KG1 (cell line): ENCODE measurements around the gene ZNF316.
"Not testable (repeated sequence)": the region's sequence is repeated elsewhere in the genome, so short reads cannot be mapped to it uniquely, and the experiment has no call there.

Source experiments
- DNase-seq: peaks from one replicate; lab custom pipeline; 2025; lab: John Stamatoyannopoulos, UW

The ZNF316 gene

DNA sequence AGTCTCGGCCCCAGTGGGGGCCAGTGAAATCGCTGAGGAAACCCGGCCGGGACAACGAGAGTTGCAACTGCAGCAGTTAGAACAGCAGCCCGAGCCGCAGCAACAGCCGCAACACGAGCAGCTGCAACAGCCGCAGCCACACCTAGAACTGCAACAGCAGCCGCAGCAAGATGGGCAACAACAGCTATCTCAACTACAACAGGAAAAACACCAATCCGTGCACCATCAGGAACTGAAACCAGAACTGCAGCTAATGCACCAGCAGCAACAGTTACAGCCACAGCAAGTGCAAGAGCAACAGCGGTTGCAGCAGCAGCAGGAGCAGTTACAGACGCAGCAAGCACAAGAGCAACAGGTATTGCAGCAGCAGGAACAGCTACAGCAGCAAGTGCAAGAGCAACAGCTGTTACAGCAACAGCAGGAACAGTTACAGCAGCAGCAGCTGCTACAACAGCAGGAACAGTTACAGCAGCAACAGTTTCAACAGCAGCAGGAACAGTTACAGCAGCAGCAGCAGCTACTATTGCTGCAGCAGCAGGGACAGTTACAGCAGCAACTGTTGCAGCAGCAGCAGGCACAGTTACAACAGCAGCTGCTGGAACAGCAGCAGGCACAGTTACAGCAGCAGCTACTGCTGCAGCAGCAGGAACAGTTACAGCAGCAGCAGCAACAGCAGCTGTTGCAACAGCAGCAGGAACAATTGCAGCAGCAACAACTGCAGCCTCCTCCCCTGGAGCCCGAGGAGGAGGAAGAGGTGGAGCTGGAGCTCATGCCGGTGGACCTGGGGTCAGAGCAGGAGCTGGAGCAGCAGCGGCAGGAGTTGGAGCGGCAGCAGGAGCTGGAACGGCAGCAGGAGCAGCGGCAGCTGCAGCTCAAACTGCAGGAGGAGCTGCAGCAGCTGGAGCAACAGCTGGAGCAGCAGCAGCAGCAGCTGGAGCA lies 15.7 kb upstream of the ZNF316 start:
- no peak for DNase-seq

DNA sequence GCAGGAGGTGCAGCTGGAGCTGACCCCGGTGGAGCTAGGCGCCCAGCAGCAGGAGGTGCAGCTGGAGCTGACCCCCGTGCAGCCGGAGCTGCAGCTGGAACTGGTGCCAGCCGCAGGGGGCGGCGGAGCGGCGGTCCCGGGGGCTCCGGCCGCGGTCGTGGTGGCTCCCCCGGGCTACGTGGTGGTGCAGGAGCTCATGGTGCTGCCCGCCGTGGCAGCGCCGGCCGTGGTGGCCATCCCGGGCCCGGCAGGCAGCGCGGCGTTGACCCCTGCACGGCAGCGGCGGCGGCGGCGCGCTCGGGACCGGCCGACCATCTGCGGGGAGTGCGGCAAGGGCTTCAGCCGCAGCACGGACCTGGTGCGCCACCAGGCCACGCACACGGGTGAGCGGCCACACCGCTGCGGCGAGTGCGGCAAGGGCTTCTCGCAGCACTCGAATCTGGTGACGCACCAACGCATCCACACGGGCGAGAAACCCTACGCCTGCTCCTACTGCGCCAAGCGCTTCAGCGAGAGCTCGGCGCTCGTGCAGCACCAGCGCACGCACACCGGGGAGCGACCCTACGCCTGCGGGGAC lies 14.9 kb upstream of the ZNF316 start:
- no peak for DNase-seq

DNA sequence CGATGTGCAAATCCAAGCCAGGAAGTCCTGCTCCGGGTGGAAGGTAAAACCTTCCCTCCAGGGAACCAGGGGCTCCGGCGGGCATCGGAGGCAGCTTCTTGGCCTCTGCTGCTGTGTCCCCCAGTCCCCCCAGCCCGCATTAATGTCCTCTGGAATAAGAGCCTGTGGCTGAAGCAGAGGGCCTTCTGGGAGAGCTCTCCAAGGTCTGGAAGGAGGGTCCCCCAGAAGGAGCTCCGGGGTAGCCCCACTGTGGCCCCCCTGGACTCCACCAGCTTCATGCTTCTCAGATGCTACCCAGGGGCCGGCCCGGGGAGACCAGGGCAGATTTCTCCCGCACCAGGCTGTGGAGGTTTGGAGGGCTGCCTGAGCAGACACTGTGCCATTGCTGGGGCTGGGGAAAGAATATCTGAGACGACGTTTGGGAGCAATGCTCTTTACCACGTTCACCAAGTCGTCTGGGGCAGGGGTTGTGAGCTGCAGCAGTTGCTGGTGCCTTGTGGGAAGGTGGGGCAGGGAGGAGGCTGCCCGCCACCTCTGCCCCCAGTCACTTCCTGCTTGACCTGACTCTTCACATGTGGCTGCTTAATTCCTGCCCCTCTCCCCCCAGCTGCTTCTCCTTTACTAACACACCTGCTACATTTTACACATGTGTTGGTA lies 13.4 kb upstream of the ZNF316 start:
- DNase-seq, result no peak

DNA sequence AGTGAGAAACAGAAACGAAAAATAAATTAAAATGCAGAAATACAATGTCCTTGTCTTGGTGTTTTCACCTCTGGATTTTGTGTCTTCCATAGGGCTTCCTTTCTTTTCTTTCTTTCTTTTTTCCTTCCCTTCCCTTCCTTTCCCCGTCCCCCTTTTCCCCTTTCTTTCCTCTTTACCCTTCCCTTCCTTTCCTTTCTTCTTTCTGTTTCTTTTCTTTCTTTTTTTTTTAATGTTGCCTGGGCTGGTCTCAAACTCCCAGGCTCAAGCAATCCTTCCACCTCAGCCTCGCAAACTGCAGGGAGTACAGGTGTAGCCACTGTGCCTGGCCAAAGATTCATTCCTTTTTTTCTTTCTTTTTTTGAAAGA lies 12.9 kb upstream of the ZNF316 start:
- no peak for DNase-seq

DNA sequence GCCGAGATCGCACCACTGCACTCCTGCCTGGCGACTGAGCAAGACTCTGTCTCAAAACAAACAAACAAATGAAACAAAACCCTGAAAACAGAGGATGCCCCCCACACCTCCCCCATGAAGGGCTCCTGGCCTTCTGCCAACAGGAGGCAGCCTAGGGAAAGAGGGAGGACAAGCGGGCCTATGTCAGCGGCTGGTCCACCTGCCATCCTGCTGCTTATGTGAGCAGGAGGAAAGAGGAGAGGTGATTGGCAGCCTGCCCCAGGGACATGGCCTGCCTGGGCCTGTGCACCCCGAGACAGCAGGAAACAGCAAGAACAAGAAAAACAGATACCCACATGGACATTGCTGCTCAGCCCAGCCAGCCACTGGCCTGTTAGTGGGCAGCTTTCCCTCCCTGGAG lies 9.1 kb upstream of the ZNF316 start:
- no peak for DNase-seq

DNA sequence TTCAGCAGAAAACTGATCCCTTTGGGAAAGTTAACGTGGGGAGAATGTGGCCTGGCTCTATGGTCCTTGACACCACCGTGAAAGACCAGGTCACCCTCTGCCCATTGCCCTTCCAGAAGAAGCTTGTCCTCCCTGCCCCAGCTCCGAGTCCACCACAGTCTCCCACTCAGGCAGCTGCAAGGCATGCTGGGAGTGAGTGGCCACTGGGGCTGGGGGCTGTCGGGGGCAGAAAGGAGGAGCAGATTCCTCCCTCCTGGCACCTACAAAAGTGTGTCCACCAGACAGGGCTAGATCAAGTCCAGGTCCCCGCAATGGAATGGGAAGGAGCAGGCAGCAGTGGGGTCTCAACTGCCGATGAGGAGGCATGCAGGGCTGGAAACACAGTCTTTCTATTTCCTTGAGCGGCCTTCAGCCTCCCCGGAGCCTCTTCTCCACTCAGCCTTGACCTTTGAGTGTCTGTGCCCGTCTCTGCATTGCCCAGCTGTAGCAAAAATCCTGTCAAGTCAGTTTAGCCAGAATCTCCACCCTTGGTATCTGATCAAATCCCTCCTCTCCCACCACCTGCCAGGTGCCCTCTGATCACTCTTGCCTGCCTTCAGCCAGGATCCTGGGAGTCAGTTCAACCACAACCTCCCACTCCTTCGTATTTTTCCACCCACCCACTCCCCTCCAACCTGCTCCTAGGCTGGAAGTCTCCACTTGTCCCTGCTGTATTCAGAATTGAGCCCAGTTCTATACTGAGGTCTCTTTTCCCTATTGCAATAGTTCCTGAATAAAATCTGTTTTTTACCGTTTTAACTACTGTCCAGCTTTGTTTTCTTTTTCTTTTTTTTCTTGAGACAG lies 6.9 kb upstream of the ZNF316 start:
- no peak for DNase-seq

DNA sequence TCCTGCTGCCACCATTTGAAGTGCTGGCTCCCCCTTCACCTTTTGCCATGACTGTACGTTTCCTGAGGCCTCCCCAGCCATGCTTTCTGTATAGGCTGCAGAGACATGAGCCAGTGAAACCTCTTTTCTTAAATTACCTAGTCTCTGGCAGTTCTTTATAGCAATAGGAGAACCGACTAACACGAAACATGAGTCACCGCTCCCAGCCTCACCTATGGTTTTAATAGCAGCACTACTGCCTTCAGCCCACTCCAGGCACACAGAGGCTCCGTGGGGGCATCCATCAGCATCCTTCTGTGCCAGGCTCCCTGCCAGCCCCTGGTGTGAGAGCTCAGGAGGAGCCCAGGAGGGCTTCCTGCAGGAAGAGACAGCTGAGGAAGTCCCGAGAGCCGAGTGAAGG lies 5.5 kb upstream of the ZNF316 start:
- no peak for DNase-seq

DNA sequence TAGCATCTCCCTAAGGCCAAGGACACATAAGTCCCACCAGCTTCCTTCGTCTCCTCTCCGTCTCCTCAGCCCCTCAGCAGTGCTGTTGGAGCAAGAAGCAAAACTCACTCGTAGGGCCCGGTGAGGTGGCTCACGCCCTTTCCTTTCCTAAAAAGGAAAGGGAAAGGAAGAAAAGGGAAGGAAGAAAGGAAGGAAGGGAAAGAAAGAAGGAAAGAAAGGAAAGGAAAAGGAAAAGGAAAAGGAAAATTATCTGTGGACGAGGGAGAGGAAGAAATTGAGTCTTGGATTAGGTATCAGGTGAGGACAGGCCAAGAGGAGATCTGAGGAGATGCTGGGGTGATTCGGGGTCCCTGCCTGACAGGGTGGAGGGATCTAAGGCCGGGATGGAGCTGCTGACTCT lies 3.1 kb upstream of the ZNF316 start:
- DNase-seq, result no peak

DNA sequence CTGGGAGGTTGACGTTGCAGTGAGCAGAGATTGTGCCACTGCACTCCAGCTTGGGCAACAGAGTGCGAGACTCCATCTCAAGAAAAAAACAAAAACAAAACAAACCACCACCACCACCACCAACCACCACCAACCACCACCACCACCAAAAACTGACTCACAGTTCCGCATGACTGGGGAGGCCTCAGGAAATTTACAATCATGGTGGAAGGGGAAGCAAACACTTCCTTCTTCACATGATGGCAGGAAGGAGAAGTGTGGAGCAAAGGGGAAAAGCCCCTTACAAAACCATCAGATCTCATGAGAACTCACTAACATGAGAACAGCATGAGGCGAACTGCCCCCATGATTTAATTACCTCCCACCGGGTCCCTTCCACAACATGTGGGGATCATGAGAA lies 2.1 kb upstream of the ZNF316 start:
- not testable (repeated sequence) for DNase-seq

DNA sequence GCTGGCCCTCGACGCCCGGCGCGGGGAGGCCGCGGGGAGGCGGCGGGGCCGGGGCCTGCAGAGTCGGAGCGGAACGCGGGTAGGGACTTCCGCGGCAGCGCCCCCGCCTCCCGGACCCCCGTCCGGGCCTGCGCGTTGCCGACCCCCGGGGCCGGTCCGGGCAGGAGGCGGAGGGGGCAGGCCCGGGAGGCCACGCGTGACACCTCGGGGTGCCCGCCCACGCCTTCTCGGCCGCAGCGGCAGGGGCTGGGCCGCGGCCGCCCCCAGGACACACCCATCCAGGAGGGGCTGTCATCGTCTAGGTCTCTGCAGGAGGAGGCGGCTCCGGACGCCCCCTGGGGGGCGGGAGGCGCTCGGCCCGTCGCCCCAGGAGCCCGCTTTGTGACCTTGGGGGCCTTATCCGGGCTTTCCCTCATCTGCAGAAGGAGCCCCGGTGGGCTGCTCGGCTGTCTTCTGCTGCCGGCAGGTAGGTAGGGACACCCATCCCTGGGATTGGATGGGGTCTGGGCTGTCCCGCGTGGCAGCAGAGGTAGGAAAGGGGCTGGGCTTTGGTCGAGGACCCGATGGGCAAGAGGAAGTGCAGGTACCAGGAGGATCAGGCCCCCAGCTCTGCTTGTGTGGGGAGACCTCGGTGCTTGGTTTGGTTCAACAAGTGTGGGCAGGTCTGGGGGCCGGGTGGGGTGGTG lies 569 bp downstream of the ZNF316 start:
- peak; percentile 23 for DNase-seq

DNA sequence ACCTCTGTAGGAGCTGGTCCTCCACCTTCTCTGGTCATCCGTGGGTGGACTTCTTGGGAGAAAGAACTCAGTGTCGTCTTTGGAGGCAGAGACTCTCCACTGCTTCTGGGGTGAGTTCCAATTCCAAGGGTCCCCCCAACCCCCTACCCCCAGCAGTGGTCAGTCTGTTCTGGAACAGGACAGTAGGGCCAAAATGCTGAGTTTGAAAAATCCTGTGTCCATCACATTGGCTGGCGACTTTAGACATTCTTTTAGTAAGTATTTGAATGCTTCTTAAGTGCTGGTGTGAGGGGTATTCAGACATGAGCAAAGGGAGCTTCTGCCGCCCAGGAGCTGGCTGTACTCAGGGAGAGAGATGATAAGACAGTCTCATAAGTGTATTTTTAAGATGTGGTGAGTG lies 1.9 kb downstream of the ZNF316 start:
- DNase-seq, result no peak

DNA sequence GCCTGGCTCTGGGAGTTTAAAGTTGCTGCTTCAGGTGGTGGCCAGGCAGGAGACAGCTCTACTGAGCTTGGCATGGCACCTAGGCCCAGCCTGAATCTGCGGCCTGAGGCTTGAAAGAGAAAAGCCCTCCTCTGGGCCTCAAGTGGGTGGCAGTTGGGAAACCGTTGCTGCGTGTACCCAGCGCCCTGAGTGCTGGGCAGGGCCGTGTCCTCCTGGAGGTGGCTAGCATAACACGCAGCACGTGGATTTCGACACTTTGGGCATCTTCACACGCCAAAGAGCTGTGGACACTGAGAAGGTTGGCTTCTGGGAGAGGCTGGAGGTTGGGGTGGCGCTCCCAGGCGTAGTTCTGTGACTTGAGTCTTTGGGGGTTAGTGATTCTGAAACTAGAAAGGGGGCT lies 2.5 kb downstream of the ZNF316 start:
- no peak for DNase-seq

DNA sequence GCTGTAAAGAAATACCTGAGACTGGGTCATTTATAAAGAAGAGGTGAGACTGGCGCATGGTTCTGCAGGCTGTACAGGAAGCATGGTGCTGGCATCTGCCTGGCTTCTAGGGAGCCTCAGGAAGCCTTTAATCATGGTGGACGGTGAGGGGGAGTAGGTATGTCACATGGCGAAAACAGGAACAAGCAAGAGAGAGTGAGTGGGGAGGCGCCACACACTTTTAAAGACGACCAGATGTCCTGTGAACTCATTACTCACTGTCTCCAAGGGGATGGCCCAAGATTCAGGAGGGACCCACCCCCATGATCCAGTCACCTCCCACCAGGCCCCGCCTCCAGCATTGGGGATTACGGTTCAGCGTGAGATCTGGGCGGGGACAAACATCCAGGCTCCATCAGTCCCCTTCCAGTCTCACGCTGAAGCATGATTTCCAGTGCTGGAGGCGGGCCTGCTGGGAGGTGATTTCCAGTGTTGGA lies 3.2 kb downstream of the ZNF316 start:
- no peak for DNase-seq

DNA sequence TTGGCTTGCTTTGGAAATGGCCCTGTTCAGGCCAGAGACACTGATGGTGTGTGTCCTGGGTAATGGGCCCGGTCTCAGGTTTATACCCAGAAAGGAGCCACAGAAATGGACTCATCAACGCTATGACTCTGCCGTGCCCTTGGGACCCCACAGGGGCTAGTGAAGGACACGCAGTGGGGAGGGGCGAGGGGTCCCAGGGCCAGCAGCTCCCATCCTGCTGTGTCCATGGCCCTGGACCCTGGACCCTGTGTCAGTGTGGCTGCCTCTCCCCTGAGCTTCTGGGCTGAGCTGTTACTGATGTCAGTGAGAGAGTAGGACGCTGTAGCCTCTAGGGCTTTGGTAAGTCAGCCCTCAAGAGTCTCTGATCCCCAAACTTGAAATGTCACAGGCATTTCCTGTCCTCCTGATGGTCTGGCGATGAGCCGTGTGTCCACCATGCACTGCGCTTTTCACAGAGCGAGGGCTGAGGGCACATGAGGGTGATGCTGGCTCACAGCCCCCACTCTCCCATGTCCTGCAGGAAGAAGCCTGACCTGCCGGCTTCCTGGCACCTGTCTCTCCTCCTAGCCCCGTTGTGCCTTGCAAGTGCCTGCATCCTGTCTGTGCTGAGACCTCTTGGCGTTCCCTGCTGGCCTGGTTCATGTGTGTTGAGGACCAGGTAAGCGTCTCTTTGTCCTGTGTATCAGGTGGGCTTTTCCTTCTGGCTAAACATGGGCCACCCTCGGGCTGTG lies 4.4 kb downstream of the ZNF316 start:
- DNase-seq, result no peak

DNA sequence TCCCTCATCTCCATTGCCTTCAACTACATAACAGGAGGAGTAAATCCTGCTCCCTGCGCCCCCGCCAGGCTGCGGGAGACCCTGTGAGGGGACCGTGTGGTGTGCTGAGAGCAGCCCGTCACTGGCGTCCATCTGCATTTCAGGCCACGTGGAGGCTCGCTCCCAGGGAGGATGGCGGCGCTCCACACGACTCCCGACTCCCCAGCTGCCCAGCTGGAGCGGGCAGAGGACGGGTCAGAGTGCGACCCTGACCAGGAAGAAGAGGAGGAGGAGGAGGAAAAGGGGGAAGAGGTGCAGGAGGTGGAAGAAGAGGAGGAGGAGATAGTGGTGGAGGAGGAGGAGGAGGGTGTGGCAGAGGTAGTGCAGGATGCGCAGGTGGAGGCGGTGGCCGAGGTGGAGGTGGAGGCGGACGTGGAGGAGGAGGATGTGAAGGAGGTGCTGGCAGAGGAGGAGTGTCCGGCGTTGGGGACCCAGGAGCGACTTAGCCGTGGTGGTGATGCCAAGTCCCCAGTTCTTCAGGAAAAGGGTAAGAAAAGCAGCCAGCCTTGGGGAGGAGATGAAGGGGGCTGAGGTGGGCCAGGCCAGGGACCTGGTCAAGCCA lies 5.2 kb downstream of the ZNF316 start:
- no peak for DNase-seq

DNA sequence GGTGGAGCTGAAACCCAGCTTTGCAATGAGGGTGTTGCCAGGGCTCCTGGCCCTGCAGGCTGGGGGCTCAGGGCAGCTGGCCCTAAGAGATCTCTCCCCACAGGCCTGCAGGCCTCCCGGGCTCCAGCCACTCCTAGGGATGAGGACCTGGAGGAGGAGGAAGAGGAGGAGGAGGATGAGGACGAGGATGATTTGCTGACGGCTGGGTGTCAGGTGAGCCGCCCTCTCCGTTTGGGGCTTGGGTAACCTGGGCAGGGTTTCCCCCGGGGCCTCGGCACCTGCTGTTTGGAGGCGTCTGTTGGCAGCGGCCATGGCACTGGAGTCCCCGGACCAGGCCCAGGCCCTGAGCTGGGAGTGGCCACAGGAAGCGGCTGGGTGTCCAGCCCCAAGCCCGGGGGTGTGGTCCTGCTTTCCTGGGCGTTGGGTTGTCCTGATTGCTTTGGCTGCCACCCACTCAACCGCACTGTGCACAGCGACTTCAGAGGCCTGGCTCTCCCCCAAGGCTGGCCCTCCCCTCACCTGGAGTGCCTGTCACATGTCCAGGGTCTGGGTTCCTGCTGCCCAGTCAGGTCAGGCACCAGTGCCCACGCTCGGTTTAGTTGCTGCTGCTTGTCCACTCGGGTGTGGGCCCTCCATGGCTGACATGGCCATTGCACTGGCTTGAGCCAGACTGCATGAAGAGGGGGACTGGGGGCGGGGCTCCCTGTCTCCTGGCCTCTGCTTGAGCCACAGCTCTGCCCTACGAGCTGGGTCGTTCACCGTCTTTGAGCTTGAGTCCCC lies 5.9 kb downstream of the ZNF316 start:
- DNase-seq, result no peak

DNA sequence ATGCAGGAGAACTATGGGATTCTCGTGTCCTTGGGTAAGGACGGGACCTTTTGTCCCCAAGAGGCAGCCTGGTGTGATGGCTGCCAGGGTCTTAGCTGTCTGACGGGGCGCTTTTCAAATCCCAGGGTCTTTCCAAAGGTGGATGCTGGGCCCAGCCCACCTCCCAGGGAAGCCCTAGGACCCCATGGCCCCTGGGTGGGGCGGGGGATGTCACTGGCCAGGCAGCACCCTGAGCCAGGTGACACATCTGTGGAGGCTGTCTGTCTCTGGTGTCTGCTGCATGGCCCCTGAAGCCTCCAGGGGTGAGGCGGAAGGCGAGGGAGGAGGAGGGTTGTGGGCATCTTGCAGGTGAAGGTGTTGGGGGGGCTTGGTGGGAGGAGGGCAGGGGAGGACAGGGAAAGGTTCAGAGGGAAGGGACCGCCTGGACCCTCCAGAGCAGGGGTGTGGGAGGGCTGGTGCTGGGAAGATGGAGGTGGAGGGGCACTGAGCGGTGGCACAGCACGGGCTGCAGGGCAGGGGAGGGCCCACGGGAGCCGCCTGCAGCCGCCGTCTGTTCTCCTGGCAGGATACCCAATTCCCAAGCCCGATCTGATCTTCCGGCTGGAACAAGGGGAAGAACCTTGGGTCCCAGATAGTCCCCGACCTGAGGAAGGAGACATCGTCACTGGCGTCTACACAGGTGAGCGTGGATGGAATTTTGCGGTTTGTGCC lies 7.0 kb downstream of the ZNF316 start:
- DNase-seq, result no peak

DNA sequence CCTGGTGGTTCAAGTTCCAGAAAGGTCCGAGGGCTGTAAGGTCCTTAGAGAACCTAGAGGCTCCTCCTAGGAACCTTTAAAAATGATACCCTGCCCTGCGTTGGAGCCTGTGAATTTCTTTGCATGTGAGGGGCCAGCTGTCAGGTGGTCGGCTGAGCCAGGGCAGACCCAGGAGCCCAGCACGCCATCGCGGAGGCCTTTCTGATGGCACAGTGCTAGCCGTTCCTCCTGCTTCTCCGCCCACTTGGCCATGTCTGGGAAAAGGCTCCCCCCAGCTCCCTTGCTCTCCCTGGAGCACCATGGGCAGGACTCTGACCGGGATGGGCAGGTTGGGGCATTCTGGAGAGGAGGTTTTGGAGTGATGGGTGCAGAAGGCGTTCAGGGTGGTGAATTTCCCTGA lies 7.6 kb downstream of the ZNF316 start:
- DNase-seq, result no peak

DNA sequence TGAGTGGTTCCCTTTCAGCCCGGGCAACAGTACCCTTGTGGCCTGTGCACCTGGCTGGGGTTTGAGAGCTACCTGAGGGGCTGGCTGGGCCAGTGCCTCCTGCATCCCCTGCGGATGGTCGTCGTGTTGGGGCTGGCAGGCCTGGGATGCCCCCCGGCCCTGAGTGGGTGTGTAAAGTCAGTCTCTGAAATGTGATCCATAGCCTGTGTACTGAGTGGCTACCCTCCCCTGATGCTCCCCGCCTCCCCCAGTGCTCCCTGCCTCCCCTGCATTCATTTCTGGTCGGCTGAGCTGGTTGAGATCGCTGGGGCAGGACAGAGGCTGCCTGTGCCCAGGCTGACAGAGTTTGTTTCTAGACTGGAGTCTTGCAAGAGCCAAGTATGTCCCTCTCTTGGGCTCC lies 9.3 kb downstream of the ZNF316 start:
- no peak for DNase-seq
